ENCODE data around the gene RIMOC1.

RIMOC1 gene

DNA sequence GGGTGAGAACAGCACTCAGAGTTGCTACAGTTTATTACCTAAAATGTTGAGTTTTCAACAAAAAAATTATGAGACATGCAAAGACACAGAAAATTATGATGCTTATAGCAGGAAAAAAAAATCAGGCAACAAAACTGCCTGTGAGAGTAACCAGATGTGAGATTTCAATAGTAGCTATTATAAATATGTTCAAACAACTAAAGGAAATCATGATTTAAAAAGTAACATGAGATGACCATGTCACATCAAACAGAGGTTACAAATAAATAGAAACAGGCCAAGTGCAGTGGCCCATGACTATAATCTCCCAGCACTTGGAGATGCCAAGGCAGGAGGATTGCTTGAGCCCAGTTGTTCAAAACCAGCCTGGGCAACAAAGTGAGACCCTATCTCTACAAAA, 12.1 kb upstream of the RIMOC1 start:
- TF ChIP-seq YY1 (IDR thresholded peaks at IDR 0.05; ENCODE audit: insufficient read depth, insufficient read length) (no peak), ZNF274 (IDR thresholded peaks at IDR 0.05; ENCODE audit: low read depth, low read length) (no peak), SUZ12 (IDR thresholded peaks at IDR 0.05; ENCODE audit: extremely low read depth, insufficient read depth, insufficient read length) (no peak)
- H3K4me3 ChIP-seq (ENCODE audit: insufficient read length, low read depth), result no peak overlapping the region
- DNase-seq (ENCODE audit: low read depth, low spot score), result no peak
- no peaks in the 10 kb centered on the region for H3K27me3 ChIP-seq (ENCODE audit: insufficient read depth, insufficient read length)
- H3K9me3 ChIP-seq (ENCODE audit: insufficient read depth, low read length), result peaks cover 19% of the 10 kb centered on the region; the same call in 1 of the 2 replicates
- H3K36me3 ChIP-seq (ENCODE audit: insufficient read depth, insufficient read length, low read length), result no peaks in the 10 kb centered on the region
- no peaks in the 10 kb centered on the region for H3K4me1 ChIP-seq (ENCODE audit: insufficient read depth, insufficient read length)
- H3K9ac ChIP-seq (ENCODE audit: insufficient read length, low read depth), result no peak overlapping the region

- no peak overlapping the region for H3K4me3 ChIP-seq (ENCODE audit: insufficient read length, low read depth)
- peaks cover 19% of the 10 kb centered on the region; the same call in 1 of the 2 replicates for H3K9me3 ChIP-seq (ENCODE audit: insufficient read depth, low read length)
Observed at GRCh38 chr5:41893074-41893851, 10.9 kb upstream of the RIMOC1 start.

GRCh38 chr5:41896230-41896629, 7.9 kb upstream of the RIMOC1 start:
- TF ChIP-seq YY1 (IDR thresholded peaks at IDR 0.05; ENCODE audit: insufficient read depth, insufficient read length) (no peak), SUZ12 (IDR thresholded peaks at IDR 0.05; ENCODE audit: extremely low read depth, insufficient read depth, insufficient read length) (no peak), ZNF274 (IDR thresholded peaks at IDR 0.05; ENCODE audit: low read depth, low read length) (no peak)
- H3K36me3 ChIP-seq (ENCODE audit: insufficient read depth, insufficient read length, low read length), result no peaks in the 10 kb centered on the region
- no peak for DNase-seq (ENCODE audit: low read depth, low spot score)
- no peak overlapping the region for H3K4me3 ChIP-seq (ENCODE audit: insufficient read length, low read depth)
- H3K4me1 ChIP-seq (ENCODE audit: insufficient read depth, insufficient read length), result no peaks in the 10 kb centered on the region
- H3K9me3 ChIP-seq (ENCODE audit: insufficient read depth, low read length), result peaks cover 11% of the 10 kb centered on the region; the same call in 1 of the 2 replicates
- H3K9ac ChIP-seq (ENCODE audit: insufficient read length, low read depth), result no peak overlapping the region
- no peaks in the 10 kb centered on the region for H3K27me3 ChIP-seq (ENCODE audit: insufficient read depth, insufficient read length)

More at GRCh38 chr5:41893074-41893851, 10.9 kb upstream of the RIMOC1 start:
- DNase-seq (ENCODE audit: low read depth, low spot score), result no peak
- no peak overlapping the region for H3K9ac ChIP-seq (ENCODE audit: insufficient read length, low read depth)
- no peaks in the 10 kb centered on the region for H3K27me3 ChIP-seq (ENCODE audit: insufficient read depth, insufficient read length)
- no peak for TF ChIP-seq ZNF274 (IDR thresholded peaks at IDR 0.05; ENCODE audit: low read depth, low read length)
- no peak for TF ChIP-seq YY1 (IDR thresholded peaks at IDR 0.05; ENCODE audit: insufficient read depth, insufficient read length)
- no peak for TF ChIP-seq SUZ12 (IDR thresholded peaks at IDR 0.05; ENCODE audit: extremely low read depth, insufficient read depth, insufficient read length)
- no peaks in the 10 kb centered on the region for H3K4me1 ChIP-seq (ENCODE audit: insufficient read depth, insufficient read length)
- H3K36me3 ChIP-seq (ENCODE audit: insufficient read depth, insufficient read length, low read length), result no peaks in the 10 kb centered on the region

- TF ChIP-seq ZNF274 (IDR thresholded peaks at IDR 0.05; ENCODE audit: low read depth, low read length) (no peak), YY1 (IDR thresholded peaks at IDR 0.05; ENCODE audit: insufficient read depth, insufficient read length) (no peak), SUZ12 (IDR thresholded peaks at IDR 0.05; ENCODE audit: extremely low read depth, insufficient read depth, insufficient read length) (no peak)
- H3K4me3 ChIP-seq (ENCODE audit: insufficient read length, low read depth), result peak overlapping the region; percentile 27
- DNase-seq (ENCODE audit: low read depth, low spot score), result no peak
- H3K9ac ChIP-seq (ENCODE audit: insufficient read length, low read depth), result peak overlapping the region; percentile 71
- no peaks in the 10 kb centered on the region for H3K4me1 ChIP-seq (ENCODE audit: insufficient read depth, insufficient read length)
- peaks cover 15% of the 10 kb centered on the region for H3K36me3 ChIP-seq (ENCODE audit: insufficient read depth, insufficient read length, low read length)
- H3K27me3 ChIP-seq (ENCODE audit: insufficient read depth, insufficient read length), result no peaks in the 10 kb centered on the region
- H3K9me3 ChIP-seq (ENCODE audit: insufficient read depth, low read length), result no peaks in the 10 kb centered on the region
Observed at GRCh38 chr5:41903382-41903891, 707 bp upstream of the RIMOC1 start.

DNA sequence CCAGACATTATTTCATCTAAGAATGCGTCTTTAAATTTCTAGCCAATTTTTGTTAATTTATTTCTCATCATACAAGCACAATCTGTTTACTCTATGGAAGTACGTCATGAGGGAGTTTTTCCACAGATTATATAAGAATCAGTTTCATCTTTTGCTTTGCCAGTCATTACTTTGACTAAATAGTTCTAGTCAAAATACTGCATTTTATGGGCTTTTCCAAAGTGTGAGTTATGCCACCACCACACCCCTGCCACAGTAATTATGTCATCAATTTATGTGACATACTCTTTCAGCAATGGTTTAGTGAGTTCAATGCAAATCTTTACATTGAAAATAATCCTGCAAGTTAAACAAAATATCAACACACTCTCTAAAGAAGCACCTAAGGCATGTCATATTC, 2.0 kb downstream of the RIMOC1 start:
- TF ChIP-seq SUZ12 (IDR thresholded peaks at IDR 0.05; ENCODE audit: extremely low read depth, insufficient read depth, insufficient read length) (no peak), YY1 (IDR thresholded peaks at IDR 0.05; ENCODE audit: insufficient read depth, insufficient read length) (no peak), ZNF274 (IDR thresholded peaks at IDR 0.05; ENCODE audit: low read depth, low read length) (no peak)
- H3K9ac ChIP-seq (ENCODE audit: insufficient read length, low read depth), result no peak overlapping the region
- H3K9me3 ChIP-seq (ENCODE audit: insufficient read depth, low read length), result no peaks in the 10 kb centered on the region
- no peak overlapping the region for H3K4me3 ChIP-seq (ENCODE audit: insufficient read length, low read depth)
- H3K4me1 ChIP-seq (ENCODE audit: insufficient read depth, insufficient read length), result no peaks in the 10 kb centered on the region
- H3K27me3 ChIP-seq (ENCODE audit: insufficient read depth, insufficient read length), result no peaks in the 10 kb centered on the region
- peaks cover 35% of the 10 kb centered on the region for H3K36me3 ChIP-seq (ENCODE audit: insufficient read depth, insufficient read length, low read length)
- no peak for DNase-seq (ENCODE audit: low read depth, low spot score)

DNA sequence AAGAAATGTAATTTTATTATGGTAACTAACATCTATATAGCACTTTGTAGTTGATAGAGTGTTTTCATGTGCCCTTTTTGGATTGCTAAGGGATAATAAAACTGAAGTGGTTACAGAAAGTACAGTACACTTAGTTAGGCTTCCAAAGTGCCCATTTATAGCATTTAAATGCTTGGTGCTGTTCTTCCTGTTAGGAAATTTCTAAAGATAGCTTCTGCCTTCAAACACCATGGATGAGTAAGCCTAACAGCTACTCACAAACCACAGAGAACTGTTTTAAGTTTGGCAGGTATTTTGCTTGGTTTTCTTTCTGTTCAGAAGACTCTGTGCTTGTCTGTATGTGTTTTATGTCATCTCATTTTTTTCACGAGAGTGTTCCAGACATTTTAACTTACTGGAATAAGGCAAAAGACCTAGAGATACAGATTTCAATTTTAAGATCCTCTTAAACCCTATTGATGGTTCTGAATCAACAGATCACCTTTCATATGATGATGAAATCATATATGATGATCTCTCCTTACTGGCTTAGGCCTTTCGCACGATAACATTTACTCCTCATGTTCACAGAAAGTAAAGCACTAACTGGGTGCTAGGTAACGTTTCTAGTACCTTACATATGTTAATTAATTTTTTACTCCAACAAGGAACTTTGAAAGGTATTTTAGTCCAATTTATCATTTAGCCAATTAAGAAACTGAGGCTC, 4.4 kb downstream of the RIMOC1 start:
- Histone ChIP-seq H3K9ac (ENCODE audit: insufficient read length, low read depth) (no peak overlapping the region), H3K4me1 (ENCODE audit: insufficient read depth, insufficient read length) (no peaks in the 10 kb centered on the region), H3K27me3 (ENCODE audit: insufficient read depth, insufficient read length) (no peaks in the 10 kb centered on the region), H3K9me3 (ENCODE audit: insufficient read depth, low read length) (no peaks in the 10 kb centered on the region), H3K36me3 (ENCODE audit: insufficient read depth, insufficient read length, low read length) (peaks cover 54% of the 10 kb centered on the region), H3K4me3 (ENCODE audit: insufficient read length, low read depth) (no peak overlapping the region)
- no peak for TF ChIP-seq SUZ12 (IDR thresholded peaks at IDR 0.05; ENCODE audit: extremely low read depth, insufficient read depth, insufficient read length)
- TF ChIP-seq ZNF274 (IDR thresholded peaks at IDR 0.05; ENCODE audit: low read depth, low read length), result no peak
- TF ChIP-seq YY1 (IDR thresholded peaks at IDR 0.05; ENCODE audit: insufficient read depth, insufficient read length), result no peak
- DNase-seq (ENCODE audit: low read depth, low spot score), result no peak

- Histone ChIP-seq H3K4me1 (ENCODE audit: insufficient read depth, insufficient read length) (peaks cover 2% of the 10 kb centered on the region), H3K36me3 (ENCODE audit: insufficient read depth, insufficient read length, low read length) (peaks cover 45% of the 10 kb centered on the region), H3K9ac (ENCODE audit: insufficient read length, low read depth) (no peak overlapping the region), H3K9me3 (ENCODE audit: insufficient read depth, low read length) (no peaks in the 10 kb centered on the region), H3K27me3 (ENCODE audit: insufficient read depth, insufficient read length) (no peaks in the 10 kb centered on the region), H3K4me3 (ENCODE audit: insufficient read length, low read depth) (no peak overlapping the region)
- no peak for DNase-seq (ENCODE audit: low read depth, low spot score)
- TF ChIP-seq ZNF274 (IDR thresholded peaks at IDR 0.05; ENCODE audit: low read depth, low read length) (no peak), SUZ12 (IDR thresholded peaks at IDR 0.05; ENCODE audit: extremely low read depth, insufficient read depth, insufficient read length) (no peak), YY1 (IDR thresholded peaks at IDR 0.05; ENCODE audit: insufficient read depth, insufficient read length) (no peak)
Observed at GRCh38 chr5:41918105-41918504, 14.0 kb downstream of the RIMOC1 start.

Data from NT2/D1 (cell line).